GM21447 (cell line): ENCODE results near the gene CEL.
"Not testable (repeated sequence)": the region's sequence is repeated elsewhere in the genome, so short reads cannot be mapped to it uniquely, and the experiment has no call there.

Experiments used
- ATAC-seq: cut with Tn5 transposase; IDR thresholded peaks from one replicate; pipeline ENCODE4 v1.9.1; 2021; ENCODE audit not compliant: unreplicated experiment

Gene CEL

GRCh38 chr9:133080786-133081779 lies 19.3 kb downstream of the CEL start:
- ATAC-seq, result not testable (repeated sequence)

GRCh38 chr9:133081957-133082644 lies 20.3 kb downstream of the CEL start:
- ATAC-seq, result not testable (repeated sequence)

GRCh38 chr9:133083688-133084087 lies 21.9 kb downstream of the CEL start:
- ATAC-seq, result not testable (repeated sequence)

- not testable (repeated sequence) for ATAC-seq
These were observed 24.6 kb downstream of the CEL start for GRCh38 chr9:133086212-133086860.

- no peak for ATAC-seq
These were observed 25.1 kb downstream of the CEL start for GRCh38 chr9:133086894-133087293.

GRCh38 chr9:133087429-133088145 lies 25.8 kb downstream of the CEL start:
- no peak for ATAC-seq

- no peak for ATAC-seq
These were observed 26.5 kb downstream of the CEL start for GRCh38 chr9:133088146-133088750.

- ATAC-seq, result no peak
These were observed 27.0 kb downstream of the CEL start for GRCh38 chr9:133088756-133089155.

- ATAC-seq, result no peak
These were observed 27.5 kb downstream of the CEL start for GRCh38 chr9:133089271-133089671.

- no peak for ATAC-seq
These were observed 28.4 kb downstream of the CEL start for GRCh38 chr9:133090187-133090586.

GRCh38 chr9:133090752-133091385 lies 29.1 kb downstream of the CEL start:
- ATAC-seq, result no peak

- not testable (repeated sequence) for ATAC-seq
These were observed 32.6 kb downstream of the CEL start for GRCh38 chr9:133094351-133094750.

GRCh38 chr9:133094842-133095393 lies 33.1 kb downstream of the CEL start:
- ATAC-seq, result no peak

GRCh38 chr9:133098104-133098754 lies 36.4 kb downstream of the CEL start:
- no peak for ATAC-seq

GRCh38 chr9:133098871-133099270 lies 37.1 kb downstream of the CEL start:
- ATAC-seq, result no peak

GRCh38 chr9:133099726-133100505 lies 38.1 kb downstream of the CEL start:
- no peak for ATAC-seq

- no peak for ATAC-seq
These were observed 39.0 kb downstream of the CEL start for GRCh38 chr9:133100506-133101355.
